ENCODE results near the gene MAG. TPM values are rescaled to one million over a fixed set of nuclear protein-coding genes. Genes with fewer than 3 reads are reported as not detected.

The MAG gene
- total RNA-seq, 1 donor from 2014 or later = not detected

GRCh38 chr19:35256566-35256965 is 35.4 kb upstream of the MAG start:
- H3K27ac Mint-ChIP-seq (ENCODE audit: unreplicated experiment) = no peak overlapping the region
- no peaks in the 10 kb centered on the region for H3K9me3 Mint-ChIP-seq
- no peaks in the 10 kb centered on the region for H3K36me3 Mint-ChIP-seq (ENCODE audit: low read depth)
- no peak for TF ChIP-seq CTCF (conservative IDR thresholded peaks at IDR 0.05)
- no peak for DNase-seq (ENCODE audit: low read depth, low spot score)
- H3K4me1 Mint-ChIP-seq = peaks cover 16% of the 10 kb centered on the region
- H3K4me3 Mint-ChIP-seq = no peak overlapping the region
- H3K27me3 Mint-ChIP-seq (ENCODE audit: low read depth) = peaks cover 11% of the 10 kb centered on the region

GRCh38 chr19:35257113-35257461 is 34.9 kb upstream of the MAG start:
- DNase-seq (ENCODE audit: low read depth, low spot score) = no peak
- no peak for TF ChIP-seq CTCF (conservative IDR thresholded peaks at IDR 0.05)
- H3K4me1 Mint-ChIP-seq = peaks cover 16% of the 10 kb centered on the region
- no peak overlapping the region for H3K27ac Mint-ChIP-seq (ENCODE audit: unreplicated experiment)
- H3K27me3 Mint-ChIP-seq (ENCODE audit: low read depth) = peaks cover 8% of the 10 kb centered on the region
- H3K4me3 Mint-ChIP-seq = no peak overlapping the region
- H3K36me3 Mint-ChIP-seq (ENCODE audit: low read depth) = no peaks in the 10 kb centered on the region
- H3K9me3 Mint-ChIP-seq = no peaks in the 10 kb centered on the region

GRCh38 chr19:35260694-35261304 is 31.2 kb upstream of the MAG start:
- no peaks in the 10 kb centered on the region for H3K9me3 Mint-ChIP-seq
- H3K4me1 Mint-ChIP-seq = peaks cover 15% of the 10 kb centered on the region
- H3K4me3 Mint-ChIP-seq = peak overlapping the region; percentile 72
- peaks cover 2% of the 10 kb centered on the region for H3K36me3 Mint-ChIP-seq (ENCODE audit: low read depth)
- TF ChIP-seq CTCF (conservative IDR thresholded peaks at IDR 0.05) = no peak
- H3K27ac Mint-ChIP-seq (ENCODE audit: unreplicated experiment) = no peak overlapping the region
- H3K27me3 Mint-ChIP-seq (ENCODE audit: low read depth) = peaks cover 7% of the 10 kb centered on the region
- no peak for DNase-seq (ENCODE audit: low read depth, low spot score)

GRCh38 chr19:35261356-35262100 is 30.4 kb upstream of the MAG start:
- no peak for DNase-seq (ENCODE audit: low read depth, low spot score)
- H3K4me1 Mint-ChIP-seq = peaks cover 13% of the 10 kb centered on the region
- H3K27me3 Mint-ChIP-seq (ENCODE audit: low read depth) = peaks cover 7% of the 10 kb centered on the region
- no peaks in the 10 kb centered on the region for H3K9me3 Mint-ChIP-seq
- TF ChIP-seq CTCF (conservative IDR thresholded peaks at IDR 0.05) = no peak
- H3K4me3 Mint-ChIP-seq = no peak overlapping the region
- H3K27ac Mint-ChIP-seq (ENCODE audit: unreplicated experiment) = no peak overlapping the region
- peaks cover 2% of the 10 kb centered on the region for H3K36me3 Mint-ChIP-seq (ENCODE audit: low read depth)

- DNase-seq (ENCODE audit: low read depth, low spot score) = no peak
- Mint-ChIP-seq H3K9me3 (no peaks in the 10 kb centered on the region), H3K4me1 (peaks cover 12% of the 10 kb centered on the region), H3K27ac (ENCODE audit: unreplicated experiment) (no peak overlapping the region), H3K36me3 (ENCODE audit: low read depth) (peaks cover 2% of the 10 kb centered on the region), H3K4me3 (no peak overlapping the region), H3K27me3 (ENCODE audit: low read depth) (peaks cover 7% of the 10 kb centered on the region)
- no peak for TF ChIP-seq CTCF (conservative IDR thresholded peaks at IDR 0.05)
Measured at GRCh38 chr19:35262101-35262761, 29.7 kb upstream of the MAG start.

All from neural crest cell (in vitro differentiated cells).